HEK293T (cell line): ENCODE measurements around the gene MGMT.

Source experiments
- CTBP1 ChIP-seq: fragments of 450-650 bp; IDR thresholded peaks from 2 replicates; pipeline ENCODE4 v1.6.1; 2016; ENCODE audit warnings: borderline replicate concordance
- ELF4 ChIP-seq: fragments of 450-650 bp; IDR thresholded peaks from 2 replicates; pipeline ENCODE4 v1.6.1; 2017; ENCODE audit warnings: antibody characterized with exemption
- HDGF ChIP-seq: fragments of 450-650 bp; IDR thresholded peaks from 2 replicates; pipeline ENCODE4 v1.6.1; 2017; ENCODE audit warnings: antibody characterized with exemption, borderline replicate concordance
- TARDBP ChIP-seq: fragments of 450-650 bp; IDR thresholded peaks from 2 replicates; pipeline ENCODE4 v1.6.1; 2016
- TF ChIP-seq, protein P1 (sequence below): fragments of 450-650 bp; IDR thresholded peaks from 2 replicates; pipeline ENCODE4 v1.6.1; 2016

DNA sequence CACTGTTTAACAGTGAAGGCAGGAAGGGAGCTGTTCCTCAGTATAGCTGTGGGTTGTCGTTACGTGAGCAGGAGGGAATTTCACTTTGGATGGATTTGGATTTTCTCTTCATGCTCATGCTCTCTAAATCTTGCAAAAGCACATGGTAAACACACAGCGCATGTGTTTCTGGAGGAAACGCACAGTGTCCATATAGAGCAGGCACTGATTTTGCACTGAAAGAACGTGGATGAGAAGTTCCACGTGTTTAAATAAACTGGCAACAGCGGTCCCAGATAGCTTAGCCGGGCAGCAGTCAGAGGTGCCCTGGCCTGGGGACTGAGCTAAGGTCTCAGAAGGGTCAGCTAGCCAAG, 188.6 kb downstream of the MGMT start:
- TF ChIP-seq, protein P1, sequence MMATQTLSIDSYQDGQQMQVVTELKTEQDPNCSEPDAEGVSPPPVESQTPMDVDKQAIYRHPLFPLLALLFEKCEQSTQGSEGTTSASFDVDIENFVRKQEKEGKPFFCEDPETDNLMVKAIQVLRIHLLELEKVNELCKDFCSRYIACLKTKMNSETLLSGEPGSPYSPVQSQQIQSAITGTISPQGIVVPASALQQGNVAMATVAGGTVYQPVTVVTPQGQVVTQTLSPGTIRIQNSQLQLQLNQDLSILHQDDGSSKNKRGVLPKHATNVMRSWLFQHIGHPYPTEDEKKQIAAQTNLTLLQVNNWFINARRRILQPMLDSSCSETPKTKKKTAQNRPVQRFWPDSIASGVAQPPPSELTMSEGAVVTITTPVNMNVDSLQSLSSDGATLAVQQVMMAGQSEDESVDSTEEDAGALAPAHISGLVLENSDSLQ: no peak
- no peak for TF ChIP-seq ELF4
- TF ChIP-seq CTBP1: no peak
- TF ChIP-seq HDGF: no peak
- no peak for TF ChIP-seq TARDBP
